ENCODE measurements around the gene HMOX1.
A peak's percentile ranks its signal among the peaks of the same experiment; 100 is the strongest.
"Not testable (repeated sequence)": the region's sequence is repeated elsewhere in the genome, so short reads cannot be mapped to it uniquely, and the experiment has no call there.

The HMOX1 gene

DNA sequence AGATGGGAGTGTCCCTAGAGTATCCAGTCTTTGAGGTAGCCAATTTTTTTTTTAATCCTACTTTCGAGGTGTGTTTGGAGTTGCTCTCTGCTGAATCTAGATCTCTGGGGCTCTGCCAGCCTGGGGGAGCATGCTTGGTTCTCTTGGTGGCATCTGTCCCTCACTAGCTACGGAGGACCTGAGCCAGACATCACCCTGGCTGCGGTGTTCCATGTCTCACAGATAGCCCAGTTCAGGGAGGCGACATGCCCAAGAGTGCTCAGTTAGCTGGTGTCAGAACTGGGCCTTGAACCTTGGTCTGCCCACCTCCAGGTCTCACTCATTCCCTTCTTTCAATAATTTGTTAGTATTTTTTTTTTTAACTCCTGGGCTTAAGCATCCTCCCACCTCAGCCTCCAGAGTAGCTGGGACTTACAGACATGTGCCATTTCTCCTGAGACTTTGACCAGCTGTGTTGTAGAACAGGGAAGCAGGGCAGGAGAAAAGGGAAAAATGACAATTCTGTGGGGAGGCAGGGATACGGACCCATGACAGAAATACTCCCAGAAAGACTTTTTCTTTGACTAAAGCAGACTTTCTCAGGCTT lies 621 bp downstream of the HMOX1 start:
- peaks cover 22% of the 10 kb centered on the region for H3K4me1 Mint-ChIP-seq (ENCODE audit: low read depth)
- no peaks in the 10 kb centered on the region for H3K36me3 Mint-ChIP-seq (ENCODE audit: low read depth)
- H3K27me3 Mint-ChIP-seq, result peaks cover 54% of the 10 kb centered on the region
- DNase-seq, result no peak
- H3K9me3 Mint-ChIP-seq, result no peaks in the 10 kb centered on the region
- peak overlapping the region; percentile 45 for H3K4me3 Mint-ChIP-seq
- H3K27ac Mint-ChIP-seq, result no peak overlapping the region

DNA sequence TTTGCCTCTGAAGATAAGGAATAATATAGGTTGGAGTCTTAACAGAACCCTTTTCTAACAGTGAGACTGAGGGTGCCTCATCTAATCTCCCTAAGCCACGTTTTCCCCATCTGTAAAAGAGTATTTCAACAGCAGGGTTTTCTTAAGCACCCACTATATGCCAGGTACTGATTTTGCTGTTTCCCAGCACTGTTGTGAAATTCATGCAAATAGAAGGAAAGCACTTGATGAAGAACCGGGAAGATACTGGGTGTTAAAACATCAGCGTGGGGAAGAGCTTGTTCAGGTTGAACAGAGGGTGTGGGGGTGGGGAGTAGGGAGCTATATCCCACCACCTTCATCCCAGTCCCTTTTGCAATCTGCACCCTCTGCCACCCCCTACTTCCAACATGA lies 2.8 kb downstream of the HMOX1 start:
- no peak for DNase-seq
- Mint-ChIP-seq H3K9me3 (no peaks in the 10 kb centered on the region), H3K27ac (no peak overlapping the region), H3K4me1 (ENCODE audit: low read depth) (peaks cover 10% of the 10 kb centered on the region), H3K27me3 (peaks cover 65% of the 10 kb centered on the region), H3K4me3 (no peak overlapping the region), H3K36me3 (ENCODE audit: low read depth) (no peaks in the 10 kb centered on the region)

DNA sequence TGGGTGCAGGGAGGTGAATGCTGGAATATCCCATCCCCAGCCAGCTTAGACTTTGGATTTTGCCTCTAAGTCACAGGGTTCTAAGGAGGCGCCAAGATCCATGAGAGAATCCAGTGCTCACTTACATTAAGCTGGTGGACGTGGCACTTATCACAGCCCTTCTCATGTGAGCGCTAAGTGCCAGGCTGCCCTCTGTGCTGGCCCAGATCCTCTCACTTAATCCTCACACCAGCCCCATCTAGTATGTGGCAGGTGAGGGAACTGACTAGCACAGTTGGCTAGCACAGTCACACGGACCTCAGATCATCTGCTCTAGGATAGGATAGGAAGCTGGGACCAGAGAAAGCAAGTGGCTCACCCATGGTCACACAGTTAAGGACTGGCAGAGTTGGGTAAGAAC lies 3.6 kb downstream of the HMOX1 start:
- Mint-ChIP-seq H3K27me3 (peaks cover 68% of the 10 kb centered on the region), H3K27ac (no peak overlapping the region), H3K4me3 (no peak overlapping the region), H3K9me3 (no peaks in the 10 kb centered on the region), H3K36me3 (ENCODE audit: low read depth) (no peaks in the 10 kb centered on the region), H3K4me1 (ENCODE audit: low read depth) (peaks cover 10% of the 10 kb centered on the region)
- no peak for DNase-seq

DNA sequence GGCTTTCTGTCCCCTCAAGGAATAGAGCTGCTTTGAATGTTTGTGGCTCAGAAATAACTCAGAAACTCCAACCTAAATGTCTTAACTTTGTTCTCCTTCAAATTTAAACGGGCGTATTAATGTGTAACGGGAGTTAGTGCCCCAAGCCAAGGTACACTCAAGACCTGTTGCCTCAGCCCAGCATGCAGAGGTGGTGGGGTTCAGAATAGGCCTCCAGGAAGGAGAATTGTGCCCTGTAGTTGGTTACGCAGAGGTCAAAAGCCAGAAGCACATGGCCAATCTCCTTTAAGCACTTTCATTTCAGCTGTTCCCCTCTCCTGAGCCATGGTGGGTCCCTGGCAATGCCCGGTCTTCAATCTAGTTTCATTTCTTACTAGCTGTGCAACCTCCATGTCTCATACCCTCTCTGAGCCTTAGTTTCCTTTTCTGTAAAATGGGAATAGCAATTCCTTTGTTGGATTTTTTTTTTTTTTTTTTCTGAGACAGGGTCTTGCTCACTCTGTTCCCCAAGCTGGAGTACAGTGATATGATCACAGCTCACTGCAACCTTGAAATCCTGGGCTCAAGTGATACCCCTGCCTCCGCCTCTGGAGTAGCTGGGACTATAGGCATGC lies 4.2 kb downstream of the HMOX1 start:
- H3K9me3 Mint-ChIP-seq, result no peaks in the 10 kb centered on the region
- H3K4me3 Mint-ChIP-seq, result no peak overlapping the region
- no peak overlapping the region for H3K27ac Mint-ChIP-seq
- no peak for DNase-seq
- H3K4me1 Mint-ChIP-seq (ENCODE audit: low read depth), result peaks cover 10% of the 10 kb centered on the region
- H3K36me3 Mint-ChIP-seq (ENCODE audit: low read depth), result no peaks in the 10 kb centered on the region
- H3K27me3 Mint-ChIP-seq, result peaks cover 65% of the 10 kb centered on the region

DNA sequence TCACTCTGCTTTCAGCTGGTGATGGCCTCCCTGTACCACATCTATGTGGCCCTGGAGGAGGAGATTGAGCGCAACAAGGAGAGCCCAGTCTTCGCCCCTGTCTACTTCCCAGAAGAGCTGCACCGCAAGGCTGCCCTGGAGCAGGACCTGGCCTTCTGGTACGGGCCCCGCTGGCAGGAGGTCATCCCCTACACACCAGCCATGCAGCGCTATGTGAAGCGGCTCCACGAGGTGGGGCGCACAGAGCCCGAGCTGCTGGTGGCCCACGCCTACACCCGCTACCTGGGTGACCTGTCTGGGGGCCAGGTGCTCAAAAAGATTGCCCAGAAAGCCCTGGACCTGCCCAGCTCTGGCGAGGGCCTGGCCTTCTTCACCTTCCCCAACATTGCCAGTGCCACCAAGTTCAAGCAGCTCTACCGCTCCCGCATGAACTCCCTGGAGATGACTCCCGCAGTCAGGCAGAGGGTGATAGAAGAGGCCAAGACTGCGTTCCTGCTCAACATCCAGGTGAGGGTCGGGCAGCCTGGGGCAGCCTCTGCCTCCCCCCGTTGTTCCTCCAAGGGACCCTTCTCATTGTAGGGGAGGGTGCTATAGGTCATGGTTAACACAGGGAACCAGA lies 5.9 kb downstream of the HMOX1 start:
- Mint-ChIP-seq H3K36me3 (ENCODE audit: low read depth) (no peaks in the 10 kb centered on the region), H3K4me3 (no peak overlapping the region), H3K4me1 (ENCODE audit: low read depth) (peaks cover under 1% of the 10 kb centered on the region), H3K27ac (no peak overlapping the region), H3K27me3 (peaks cover 50% of the 10 kb centered on the region), H3K9me3 (no peaks in the 10 kb centered on the region)
- DNase-seq, result no peak

DNA sequence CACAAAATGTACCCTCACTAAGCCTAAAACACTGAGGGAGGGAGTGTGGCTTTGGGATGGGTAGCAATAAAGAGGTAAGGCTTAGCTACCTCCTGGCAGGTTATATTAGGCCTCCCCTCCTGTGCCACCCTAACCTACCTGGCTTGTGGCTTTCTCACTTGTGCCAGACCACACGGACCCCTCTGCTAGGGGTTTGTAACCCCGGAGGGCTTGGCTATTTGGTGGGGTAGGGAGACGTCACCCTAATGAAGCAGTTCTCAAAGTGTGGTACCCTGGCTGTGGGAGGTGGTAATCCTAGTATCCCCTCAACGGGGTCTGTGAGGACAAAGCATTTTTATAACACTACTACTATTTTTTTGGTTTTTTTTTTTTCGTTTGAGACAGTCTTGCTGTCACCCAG lies 10.0 kb downstream of the HMOX1 start:
- no peaks in the 10 kb centered on the region for H3K4me1 Mint-ChIP-seq (ENCODE audit: low read depth)
- no peak overlapping the region for H3K4me3 Mint-ChIP-seq

DNA sequence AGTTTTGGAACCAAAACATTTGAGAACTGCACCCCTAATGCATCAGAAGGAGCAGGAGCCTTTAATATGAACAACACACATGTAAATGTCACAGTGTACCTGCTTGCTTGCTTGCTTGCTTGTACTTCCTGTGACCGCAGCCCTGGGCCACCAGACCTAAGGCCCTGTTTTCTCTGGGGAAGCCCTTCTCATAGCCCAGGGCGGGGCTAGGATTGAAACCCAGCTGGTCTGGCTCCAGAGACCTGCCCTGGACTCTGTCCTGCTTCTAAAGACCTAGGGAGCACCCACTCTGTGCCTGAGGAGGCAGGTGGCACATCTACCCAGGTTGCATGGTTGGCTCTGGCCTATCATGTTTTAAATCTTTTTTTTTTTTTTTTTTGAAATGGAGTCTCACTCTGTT lies 11.5 kb downstream of the HMOX1 start:
- DNase-seq, result no peak
- Mint-ChIP-seq H3K36me3 (ENCODE audit: low read depth) (no peaks in the 10 kb centered on the region), H3K9me3 (no peaks in the 10 kb centered on the region), H3K27me3 (peaks cover 7% of the 10 kb centered on the region), H3K4me1 (ENCODE audit: low read depth) (no peaks in the 10 kb centered on the region), H3K4me3 (no peak overlapping the region), H3K27ac (no peak overlapping the region)

More for the DNA sequence above, 10.0 kb downstream of the HMOX1 start:
- Mint-ChIP-seq H3K27me3 (peaks cover 17% of the 10 kb centered on the region), H3K9me3 (no peaks in the 10 kb centered on the region), H3K36me3 (ENCODE audit: low read depth) (no peaks in the 10 kb centered on the region), H3K27ac (no peak overlapping the region)
- DNase-seq, result no peak

DNA sequence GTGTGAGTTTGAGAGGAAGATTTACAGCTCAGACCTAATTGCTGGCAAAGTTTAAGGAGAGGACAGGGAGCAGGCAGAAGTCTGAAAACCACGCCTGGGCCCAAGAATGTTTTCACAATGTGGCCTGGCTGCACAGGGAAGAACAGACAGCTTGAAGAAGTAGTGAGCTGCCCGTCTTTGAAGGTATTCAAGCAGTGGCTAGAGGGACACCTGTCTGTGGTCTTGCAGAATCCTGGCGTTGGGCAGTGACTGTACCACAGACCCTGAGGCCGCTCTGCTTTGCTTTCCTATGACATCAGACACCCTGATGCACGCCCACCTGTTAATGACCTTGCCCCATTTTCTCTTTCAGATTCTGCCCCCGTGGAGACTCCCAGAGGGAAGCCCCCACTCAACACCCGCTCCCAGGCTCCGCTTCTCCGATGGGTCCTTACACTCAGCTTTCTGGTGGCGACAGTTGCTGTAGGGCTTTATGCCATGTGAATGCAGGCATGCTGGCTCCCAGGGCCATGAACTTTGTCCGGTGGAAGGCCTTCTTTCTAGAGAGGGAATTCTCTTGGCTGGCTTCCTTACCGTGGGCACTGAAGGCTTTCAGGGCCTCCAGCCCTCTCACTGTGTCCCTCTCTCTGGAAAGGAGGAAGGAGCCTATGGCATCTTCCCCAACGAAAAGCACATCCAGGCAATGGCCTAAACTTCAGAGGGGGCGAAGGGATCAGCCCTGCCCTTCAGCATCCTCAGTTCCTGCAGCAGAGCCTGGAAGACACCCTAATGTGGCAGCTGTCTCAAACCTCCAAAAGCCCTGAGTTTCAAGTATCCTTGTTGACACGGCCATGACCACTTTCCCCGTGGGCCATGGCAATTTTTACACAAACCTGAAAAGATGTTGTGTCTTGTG lies 12.5 kb downstream of the HMOX1 start:
- Mint-ChIP-seq H3K36me3 (ENCODE audit: low read depth) (no peaks in the 10 kb centered on the region), H3K27ac (no peak overlapping the region), H3K27me3 (peaks cover 4% of the 10 kb centered on the region), H3K4me3 (no peak overlapping the region), H3K4me1 (ENCODE audit: low read depth) (no peaks in the 10 kb centered on the region), H3K9me3 (no peaks in the 10 kb centered on the region)
- DNase-seq, result no peak

DNA sequence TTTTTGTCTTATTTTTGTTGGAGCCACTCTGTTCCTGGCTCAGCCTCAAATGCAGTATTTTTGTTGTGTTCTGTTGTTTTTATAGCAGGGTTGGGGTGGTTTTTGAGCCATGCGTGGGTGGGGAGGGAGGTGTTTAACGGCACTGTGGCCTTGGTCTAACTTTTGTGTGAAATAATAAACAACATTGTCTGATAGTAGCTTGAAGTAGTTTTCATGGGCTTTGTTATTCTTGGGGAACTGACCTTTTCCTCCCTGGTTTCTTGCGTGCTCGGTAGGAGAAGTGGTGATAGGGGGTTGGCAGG lies 13.1 kb downstream of the HMOX1 start:
- Mint-ChIP-seq H3K9me3 (no peaks in the 10 kb centered on the region), H3K27me3 (peaks cover under 1% of the 10 kb centered on the region)
- DNase-seq, result no peak

DNA sequence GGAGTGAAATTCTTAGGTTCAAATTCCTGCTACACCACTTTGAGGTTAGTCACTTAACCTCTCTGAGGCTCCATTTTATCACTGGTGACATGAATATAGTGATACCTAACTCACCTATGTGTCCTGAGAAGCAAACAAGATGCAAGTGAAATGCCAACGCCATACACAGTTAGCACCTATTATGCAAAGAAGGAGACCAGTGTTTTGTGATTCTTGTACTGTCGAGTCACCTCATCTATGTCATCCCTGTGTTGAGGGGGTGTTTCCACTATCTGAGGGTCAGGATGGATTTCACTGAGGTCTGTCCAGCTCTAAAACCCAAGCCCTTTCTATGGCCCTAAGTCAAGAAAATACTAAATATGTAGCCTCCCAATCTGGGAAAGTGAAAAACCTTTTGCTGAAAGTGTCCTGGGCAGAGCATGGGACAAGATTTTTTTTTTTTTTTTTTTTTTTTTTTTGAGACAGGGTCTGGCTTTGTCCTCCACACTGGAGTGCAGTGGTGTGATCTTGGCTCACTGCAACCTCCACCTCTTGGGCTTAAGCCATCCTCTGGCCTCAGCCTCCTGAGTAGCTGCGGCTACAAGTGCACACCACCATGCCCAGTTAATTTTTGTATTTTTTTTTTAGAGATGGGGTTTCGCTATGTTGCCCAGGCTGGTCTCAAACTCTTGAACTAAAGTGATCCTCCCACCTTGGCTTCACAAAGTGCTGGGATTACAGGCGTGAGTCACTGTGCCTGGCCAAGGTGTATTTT lies 14.1 kb downstream of the HMOX1 start:
- Mint-ChIP-seq H3K27ac (no peak overlapping the region), H3K9me3 (no peaks in the 10 kb centered on the region), H3K4me1 (ENCODE audit: low read depth) (peaks cover 9% of the 10 kb centered on the region), H3K36me3 (ENCODE audit: low read depth) (peaks cover 13% of the 10 kb centered on the region), H3K4me3 (no peak overlapping the region), H3K27me3 (no peaks in the 10 kb centered on the region)
- no peak for DNase-seq

More for the DNA sequence above, 13.1 kb downstream of the HMOX1 start:
- Mint-ChIP-seq H3K27ac (no peak overlapping the region), H3K4me1 (ENCODE audit: low read depth) (peaks cover 2% of the 10 kb centered on the region), H3K36me3 (ENCODE audit: low read depth) (peaks cover 3% of the 10 kb centered on the region), H3K4me3 (no peak overlapping the region)

DNA sequence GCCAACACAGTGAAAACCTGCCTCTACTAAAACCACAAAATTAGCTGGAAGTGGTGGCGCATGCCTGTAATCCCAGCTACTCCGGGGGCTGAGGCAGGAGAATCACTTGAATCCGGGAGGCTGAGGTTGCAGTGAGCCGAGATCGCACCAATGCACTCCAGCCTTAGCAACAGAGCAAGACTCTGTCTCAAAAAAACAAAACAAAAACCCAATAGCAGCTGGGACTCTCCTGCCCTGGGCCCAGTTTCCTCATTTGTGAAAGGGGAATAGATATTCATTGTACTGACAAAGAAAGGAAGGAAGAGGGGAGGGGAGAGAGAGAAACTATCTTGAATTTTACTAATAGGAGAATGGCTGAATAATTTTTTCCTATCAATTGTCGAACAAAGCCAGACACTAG lies 15.7 kb downstream of the HMOX1 start:
- H3K4me1 Mint-ChIP-seq (ENCODE audit: low read depth), result peaks cover 19% of the 10 kb centered on the region
- peaks cover 28% of the 10 kb centered on the region for H3K36me3 Mint-ChIP-seq (ENCODE audit: low read depth)
- not testable (repeated sequence) for H3K27ac Mint-ChIP-seq, DNase-seq, H3K27me3 Mint-ChIP-seq, H3K9me3 Mint-ChIP-seq, H3K4me3 Mint-ChIP-seq

DNA sequence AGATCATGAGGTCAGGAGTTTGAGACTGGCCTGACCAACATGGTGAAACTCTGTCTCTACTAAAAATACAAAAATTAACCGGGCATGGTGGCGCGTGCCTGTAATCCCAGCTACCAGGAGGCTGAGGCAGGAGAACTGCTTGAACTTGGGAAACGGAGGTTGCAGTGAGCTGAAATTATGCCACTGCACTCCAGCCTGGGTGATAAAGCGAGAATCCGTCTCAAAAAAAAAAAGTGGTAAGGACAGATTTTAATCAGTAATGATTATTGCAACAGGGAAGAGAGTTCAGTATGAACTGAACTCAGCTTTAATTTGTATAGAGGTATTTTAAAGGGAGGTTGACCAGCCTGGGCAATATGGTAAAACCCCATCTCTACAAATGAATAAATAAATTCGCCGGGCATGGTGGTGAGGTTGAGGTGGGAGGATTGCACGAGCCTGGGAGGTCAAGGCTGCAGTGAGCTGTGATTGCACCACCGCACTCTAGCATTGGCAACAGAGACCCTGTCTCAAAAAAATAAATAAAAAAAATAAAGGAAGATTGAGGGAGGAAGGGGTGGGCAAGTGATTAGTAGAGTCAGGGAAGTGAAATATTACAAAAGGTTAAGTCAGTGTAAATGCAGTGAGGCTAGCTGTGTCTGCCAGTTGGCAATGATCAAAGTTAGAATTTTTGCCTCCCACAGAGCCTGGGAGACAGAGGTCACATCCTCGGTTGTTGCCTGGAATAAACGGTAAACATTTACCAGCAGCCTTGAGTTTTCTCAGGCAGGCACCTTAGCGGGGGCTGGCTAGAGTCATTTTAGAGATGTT lies 16.4 kb downstream of the HMOX1 start:
- no peaks in the 10 kb centered on the region for H3K27me3 Mint-ChIP-seq
- H3K4me3 Mint-ChIP-seq, result no peak overlapping the region
- peaks cover 24% of the 10 kb centered on the region for H3K4me1 Mint-ChIP-seq (ENCODE audit: low read depth)
- no peak for DNase-seq
- H3K9me3 Mint-ChIP-seq, result no peaks in the 10 kb centered on the region
- no peak overlapping the region for H3K27ac Mint-ChIP-seq
- peaks cover 35% of the 10 kb centered on the region for H3K36me3 Mint-ChIP-seq (ENCODE audit: low read depth)

DNA sequence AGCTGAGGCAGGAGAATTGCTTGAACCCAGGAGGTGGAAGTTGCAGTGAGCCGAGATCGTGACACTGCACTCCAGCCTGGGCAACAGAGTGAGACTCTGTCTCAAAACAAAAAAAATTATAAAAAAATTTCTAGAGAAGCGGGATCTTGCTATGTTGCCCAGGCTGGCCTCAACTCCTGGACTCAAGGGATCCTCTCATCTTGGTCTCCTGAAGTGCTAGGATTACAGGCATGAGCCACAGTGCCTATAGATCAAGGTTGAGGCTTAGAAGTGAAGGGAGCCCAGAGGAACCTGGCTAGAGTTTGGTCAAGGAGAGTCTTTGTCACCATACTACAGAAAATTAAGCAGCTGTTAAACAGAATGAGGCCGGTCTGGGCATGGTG lies 17.7 kb downstream of the HMOX1 start:
- Mint-ChIP-seq H3K27ac (peak overlapping the region; percentile 100), H3K4me3 (peak overlapping the region; percentile 99), H3K27me3 (no peaks in the 10 kb centered on the region), H3K4me1 (ENCODE audit: low read depth) (peaks cover 35% of the 10 kb centered on the region), H3K9me3 (no peaks in the 10 kb centered on the region), H3K36me3 (ENCODE audit: low read depth) (peaks cover 48% of the 10 kb centered on the region)
- no peak for DNase-seq

Data from activated T-cell treated with anti-CD3 and anti-CD28 coated beads, Interleukin-2, amount 50 U/mL, for 24 hours (primary cell).